NCI-H460 (cell line): ENCODE measurements around the gene HK2. TPM values are rescaled to one million over a fixed set of nuclear protein-coding genes. Genes with fewer than 3 reads are reported as not detected.

Experiments
- DNase-seq: peaks from one replicate; pipeline ENCODE4 v3.0.0-alpha.2; 2016; ENCODE audit warnings: low read depth; ENCODE audit errors: extremely low read depth
- total RNA-seq: library from RNA; depleted of rRNA; stranded (reverse); fragments of >200 nt; shearing (Covaris generic); gene quantifications from 2 replicates; pipeline ENCODE4 v1.2.3, GENCODE V29; 2014

Gene HK2
- total RNA-seq, 1 experiment from 2014 or later, result 12.5 TPM

- no peak for DNase-seq
Measured at GRCh38 chr2:74856599-74856998, 22.7 kb downstream of the HK2 start.

GRCh38 chr2:74857215-74857614 is 23.3 kb downstream of the HK2 start:
- DNase-seq, result no peak

- no peak for DNase-seq
Measured at GRCh38 chr2:74857725-74858124, 23.8 kb downstream of the HK2 start.

GRCh38 chr2:74858281-74858680 is 24.4 kb downstream of the HK2 start:
- DNase-seq, result no peak

- no peak for DNase-seq
Measured at GRCh38 chr2:74860079-74860478, 26.2 kb downstream of the HK2 start.

GRCh38 chr2:74860521-74860920 is 26.6 kb downstream of the HK2 start:
- DNase-seq, result no peak

- DNase-seq, result no peak
Measured at GRCh38 chr2:74861531-74861930, 27.6 kb downstream of the HK2 start.

GRCh38 chr2:74862020-74862964 is 28.4 kb downstream of the HK2 start:
- DNase-seq, result no peak

GRCh38 chr2:74863802-74864248 is 29.9 kb downstream of the HK2 start:
- no peak for DNase-seq

GRCh38 chr2:74864728-74865722 is 31.1 kb downstream of the HK2 start:
- DNase-seq, result no peak

- DNase-seq, result no peak
Measured at GRCh38 chr2:74865770-74866674, 32.1 kb downstream of the HK2 start.

GRCh38 chr2:74867841-74868658 is 34.1 kb downstream of the HK2 start:
- no peak for DNase-seq

GRCh38 chr2:74869517-74869916 is 35.6 kb downstream of the HK2 start:
- no peak for DNase-seq

GRCh38 chr2:74870951-74871350 is 37.0 kb downstream of the HK2 start:
- DNase-seq, result no peak

GRCh38 chr2:74871414-74871813 is 37.5 kb downstream of the HK2 start:
- DNase-seq, result no peak

- DNase-seq, result no peak
Measured at GRCh38 chr2:74872389-74872836, 38.5 kb downstream of the HK2 start.

- DNase-seq, result no peak
Measured at GRCh38 chr2:74873012-74873665, 39.2 kb downstream of the HK2 start.
